Smooth muscle cell of the brain vasculature (primary cell): ENCODE data around the gene XPNPEP2.

Source experiments
- DNase-seq: peaks from one replicate; pipeline ENCODE4 v3.0.0-alpha.2; 2012; ENCODE audit warnings: low read depth, low spot score

The XPNPEP2 gene

GRCh38 chrX:129749069-129749468 is 10.3 kb downstream of the XPNPEP2 start:
- no peak for DNase-seq

GRCh38 chrX:129750971-129751370 is 12.2 kb downstream of the XPNPEP2 start:
- DNase-seq, result no peak

- DNase-seq, result no peak
These were observed 15.6 kb downstream of the XPNPEP2 start for GRCh38 chrX:129754056-129755024.

- DNase-seq, result no peak
These were observed 17.2 kb downstream of the XPNPEP2 start for GRCh38 chrX:129755779-129756650.

DNA sequence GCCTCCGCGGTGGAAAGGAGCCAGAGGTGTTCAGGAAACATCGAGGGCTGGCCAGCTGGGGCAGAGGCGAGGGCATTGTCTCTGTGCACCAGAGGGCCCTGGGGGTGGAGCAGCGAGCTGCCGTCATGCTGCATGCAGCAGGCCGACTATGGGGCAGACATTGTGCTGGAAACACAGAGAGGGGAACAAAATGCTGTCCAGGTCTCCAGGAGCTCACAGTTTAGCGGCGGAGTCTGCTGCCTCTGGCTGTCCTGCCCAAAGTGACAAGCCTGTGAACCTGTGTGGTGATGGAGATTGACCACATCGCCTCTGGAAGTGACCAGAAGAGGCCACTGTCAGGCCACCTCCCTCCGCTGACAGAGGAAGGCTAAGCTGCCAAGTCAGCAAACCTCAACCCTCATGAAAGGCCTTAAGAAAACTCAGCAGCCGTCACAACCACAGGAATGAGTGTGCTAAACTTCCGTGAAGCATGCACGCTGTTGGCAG is 20.8 kb downstream of the XPNPEP2 start:
- no peak for DNase-seq

DNA sequence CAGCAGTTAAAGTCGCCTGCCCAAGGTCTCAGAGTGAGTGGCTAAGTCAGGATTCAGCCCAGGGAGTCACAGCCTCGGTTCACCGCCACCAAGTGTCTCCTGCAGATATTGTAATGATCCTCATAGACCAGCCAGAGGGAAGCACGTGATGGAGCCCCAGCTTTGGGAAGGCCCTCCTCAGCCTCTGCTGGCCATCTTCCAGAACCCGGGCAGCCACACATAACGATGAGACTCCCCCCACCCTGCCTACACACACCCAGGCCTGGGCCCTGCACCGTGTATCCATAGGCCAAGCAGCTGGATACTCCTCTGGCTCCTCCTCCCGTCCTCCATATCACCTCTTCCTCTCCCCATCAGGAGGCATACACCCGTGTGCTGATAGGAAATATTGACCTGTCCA is 21.4 kb downstream of the XPNPEP2 start:
- DNase-seq, result no peak

DNA sequence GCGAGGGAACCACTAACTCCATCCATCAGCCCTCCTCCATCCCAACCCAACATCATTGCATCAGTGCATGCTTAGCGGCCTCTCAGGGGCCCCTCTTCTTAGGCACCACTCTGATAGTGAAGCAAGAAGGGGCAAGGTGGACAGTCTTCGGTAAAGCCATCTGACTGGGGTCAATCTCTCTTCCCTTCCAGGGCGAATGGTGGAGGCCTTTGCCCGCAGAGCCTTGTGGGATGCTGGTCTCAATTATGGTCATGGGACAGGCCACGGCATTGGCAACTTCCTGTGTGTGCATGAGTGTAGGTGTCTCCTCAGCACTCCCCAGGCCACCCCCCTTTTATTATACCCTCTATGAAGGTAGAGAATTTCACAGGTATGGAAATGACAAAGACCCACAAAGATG is 22.2 kb downstream of the XPNPEP2 start:
- DNase-seq, result no peak

DNA sequence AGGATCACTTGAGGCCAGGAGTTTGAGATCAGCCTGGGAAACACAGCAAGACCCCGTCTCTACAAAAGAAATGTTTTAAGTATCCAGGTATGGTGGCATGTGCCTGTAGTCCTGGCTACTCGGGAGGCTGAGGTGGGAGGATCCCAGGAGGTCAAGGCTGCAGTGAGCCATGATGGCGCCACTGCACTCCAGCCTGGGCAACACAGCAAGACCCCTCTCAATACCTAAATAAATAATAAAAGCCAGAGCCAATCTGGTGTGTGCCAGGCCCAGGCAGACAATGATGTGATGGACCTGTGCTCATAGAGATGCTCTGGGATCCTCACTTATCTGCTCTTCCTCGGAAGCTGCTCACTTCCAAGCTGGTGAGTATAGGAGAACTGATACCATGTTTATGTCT is 22.8 kb downstream of the XPNPEP2 start:
- no peak for DNase-seq

DNA sequence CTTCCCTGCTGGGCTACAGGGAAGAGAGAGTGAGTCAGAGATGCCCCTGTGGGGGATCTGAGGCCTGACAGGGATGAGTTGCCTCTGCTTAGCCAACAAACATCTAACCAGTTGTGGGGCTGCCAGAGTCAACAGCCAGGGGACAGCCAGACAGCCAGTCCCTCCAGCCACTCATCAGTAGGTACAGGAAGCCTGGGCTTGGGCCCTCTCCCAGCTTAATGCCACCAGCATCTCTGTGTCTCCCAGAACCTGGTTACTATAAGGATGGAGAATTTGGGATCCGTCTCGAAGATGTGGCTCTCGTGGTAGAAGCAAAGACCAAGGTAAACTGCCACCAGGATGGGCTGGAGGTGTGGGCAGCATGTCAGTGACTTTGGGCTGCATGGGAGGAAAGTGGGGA is 23.7 kb downstream of the XPNPEP2 start:
- no peak for DNase-seq

DNA sequence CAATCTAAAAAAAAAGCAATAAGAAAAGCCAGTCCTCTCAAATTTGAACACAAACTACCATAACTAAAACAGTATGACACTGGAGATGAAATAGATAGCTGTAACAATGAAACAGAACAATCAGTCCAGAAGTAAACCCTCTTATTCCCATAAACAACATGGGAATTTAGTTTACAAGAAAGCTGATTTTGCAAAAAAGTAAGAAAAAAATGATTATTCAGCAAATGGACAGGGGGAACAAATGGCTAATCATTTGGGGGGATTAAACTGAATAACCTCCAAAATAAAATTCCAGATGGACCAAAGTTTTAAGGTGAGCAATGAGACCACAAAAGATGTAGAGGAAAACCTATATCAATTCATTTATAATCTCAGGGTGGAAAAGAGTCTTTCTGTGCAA is 24.9 kb downstream of the XPNPEP2 start:
- DNase-seq, result no peak

DNA sequence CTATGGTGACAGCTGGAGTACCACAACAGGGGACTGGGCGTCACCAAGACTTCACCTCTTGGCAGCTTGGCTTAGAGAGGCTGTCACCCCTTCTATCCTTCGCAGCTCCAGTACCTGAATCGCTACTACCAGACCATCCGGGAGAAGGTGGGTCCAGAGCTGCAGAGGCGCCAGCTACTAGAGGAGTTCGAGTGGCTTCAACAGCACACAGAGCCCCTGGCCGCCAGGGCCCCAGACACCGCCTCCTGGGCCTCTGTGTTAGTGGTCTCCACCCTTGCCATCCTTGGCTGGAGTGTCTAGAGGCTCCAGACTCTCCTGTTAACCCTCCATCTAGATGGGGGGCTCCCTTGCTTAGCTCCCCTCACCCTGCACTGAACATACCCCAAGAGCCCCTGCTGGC is 29.4 kb downstream of the XPNPEP2 start:
- no peak for DNase-seq

DNA sequence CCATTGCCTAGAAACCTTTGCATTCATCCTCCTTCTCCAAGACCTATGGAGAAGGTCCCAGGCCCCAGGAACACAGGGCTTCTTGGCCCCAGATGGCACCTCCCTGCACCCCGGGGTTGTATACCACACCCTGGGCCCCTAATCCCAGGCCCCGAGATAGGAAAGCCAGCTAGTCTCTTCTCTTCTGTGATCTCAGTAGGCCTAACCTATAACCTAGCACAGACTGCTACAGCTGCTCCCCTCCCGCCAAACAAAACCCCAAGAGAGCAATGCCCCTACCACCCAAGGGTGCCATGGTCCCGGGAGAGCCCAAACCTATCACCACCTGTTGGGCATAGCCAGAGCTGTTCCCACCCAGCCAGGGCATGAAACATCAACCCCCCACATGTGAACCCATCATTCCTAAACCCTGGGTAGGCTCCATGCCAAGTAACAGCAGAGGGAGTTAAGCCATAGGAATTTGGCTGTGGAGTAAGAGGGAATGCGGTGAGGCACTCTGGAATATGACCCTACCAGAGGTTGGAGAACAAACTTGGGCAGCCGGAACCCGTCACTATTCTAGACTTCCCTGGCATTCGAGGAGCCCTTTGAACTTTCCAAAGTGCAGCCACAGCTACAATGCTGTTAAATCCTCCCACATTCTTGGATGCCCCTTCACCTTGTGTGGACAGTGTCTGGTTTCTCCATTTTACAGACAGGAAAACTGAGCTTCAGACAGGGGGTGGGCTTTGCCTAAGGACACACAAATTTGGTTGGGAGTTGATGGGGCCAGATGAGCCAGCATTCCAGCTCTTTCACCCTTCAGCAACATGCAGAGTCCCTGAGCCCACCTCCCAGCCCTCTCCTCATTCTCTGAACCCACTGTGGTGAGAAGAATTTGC is 30.0 kb downstream of the XPNPEP2 start:
- no peak for DNase-seq

DNA sequence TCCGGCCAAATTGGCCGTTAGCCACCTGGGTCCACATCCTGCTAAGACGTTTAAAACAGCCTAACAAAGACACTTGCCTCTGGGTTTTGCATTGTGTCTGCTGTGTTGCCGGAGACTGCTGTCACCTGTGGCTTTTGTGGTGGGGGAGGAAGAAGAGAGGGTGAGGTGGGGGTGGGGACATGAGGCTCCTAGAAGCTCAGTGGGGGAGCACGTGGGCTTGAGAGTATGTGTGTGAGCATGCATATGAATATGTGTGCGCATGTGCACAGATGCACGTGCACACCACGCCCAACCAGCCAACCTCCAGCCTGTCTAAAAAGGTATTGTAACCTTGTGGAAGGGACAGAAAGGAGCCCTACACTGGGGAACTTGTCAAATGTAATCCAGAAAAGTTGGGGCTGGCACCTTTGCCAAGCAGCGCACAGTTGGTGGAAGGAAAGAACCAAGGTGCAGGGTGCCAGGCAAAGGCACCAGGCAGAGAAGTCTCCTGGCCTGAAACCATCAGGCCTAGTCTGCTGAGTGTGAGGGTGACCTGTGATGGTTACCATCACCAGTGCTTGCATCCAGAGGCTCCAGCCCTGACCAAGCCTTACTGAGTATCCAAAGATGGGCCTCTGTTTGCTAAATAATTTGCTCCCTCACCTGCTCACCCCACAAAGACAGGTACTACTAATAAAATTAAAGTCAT is 30.8 kb downstream of the XPNPEP2 start:
- no peak for DNase-seq

DNA sequence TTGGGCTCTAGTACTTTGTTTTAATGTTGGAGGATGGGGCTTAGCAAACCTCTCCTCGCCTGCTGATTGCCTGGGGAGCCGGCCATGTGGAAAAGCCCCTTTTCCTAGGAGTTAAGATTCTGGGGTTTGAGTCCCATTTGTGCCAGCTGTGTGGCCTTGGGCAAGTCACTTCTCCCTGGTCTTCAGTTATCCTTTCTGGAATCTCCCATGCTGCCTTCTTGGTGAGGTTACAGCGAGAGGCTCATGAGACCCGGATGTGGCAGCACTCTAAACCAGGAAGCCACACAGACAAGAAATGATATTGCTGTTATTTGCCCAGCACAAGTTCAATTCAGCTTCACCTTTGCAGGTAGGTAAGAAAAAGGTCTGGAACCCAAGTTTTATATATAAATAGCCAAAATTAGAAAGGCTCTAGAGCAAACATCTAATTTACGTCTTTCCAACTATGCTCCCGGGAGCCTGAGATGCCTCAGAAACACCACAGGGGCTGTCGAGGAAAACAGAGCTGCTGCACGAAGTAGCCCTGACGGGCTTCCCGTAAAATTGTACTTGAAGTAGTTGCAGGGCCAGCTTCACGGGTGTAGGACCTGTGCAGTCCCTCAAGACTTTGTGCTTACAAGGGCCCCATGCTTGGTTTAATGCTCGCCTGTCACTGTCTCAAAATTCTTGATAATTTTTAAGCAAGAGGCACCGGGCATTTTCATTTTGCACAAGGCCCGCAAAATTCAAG is 32.7 kb downstream of the XPNPEP2 start:
- no peak for DNase-seq

DNA sequence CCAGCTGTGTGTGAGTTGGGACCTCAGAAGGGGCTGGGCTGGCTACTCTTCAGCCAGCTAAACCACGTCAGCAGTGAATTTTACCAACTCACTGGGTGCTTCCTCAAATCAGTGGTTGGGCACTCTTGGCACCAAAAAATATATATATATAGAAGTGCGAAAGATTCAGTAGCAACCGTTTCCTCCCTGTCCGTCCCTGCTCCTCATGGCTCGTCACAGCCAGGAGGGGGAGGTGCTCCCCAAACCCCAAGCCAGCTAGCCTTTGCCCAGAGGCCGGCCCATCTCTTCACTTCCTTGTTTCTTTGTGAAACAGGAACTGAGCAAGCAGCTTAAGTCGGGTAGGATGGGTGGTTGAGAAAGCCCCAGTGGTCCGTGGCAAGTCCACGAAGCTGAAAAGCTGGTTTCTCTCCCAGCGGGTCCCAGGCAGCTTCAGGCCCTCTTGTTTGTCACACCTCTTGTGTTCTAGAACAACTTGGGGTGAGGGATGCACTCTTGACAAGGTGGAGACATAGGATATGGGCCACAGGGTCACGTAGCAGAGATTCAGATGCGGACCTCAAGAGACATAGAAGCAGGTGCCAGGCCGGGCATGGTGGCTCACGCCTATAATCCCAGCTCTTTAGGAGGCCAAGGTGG is 34.1 kb downstream of the XPNPEP2 start:
- DNase-seq, result no peak

DNA sequence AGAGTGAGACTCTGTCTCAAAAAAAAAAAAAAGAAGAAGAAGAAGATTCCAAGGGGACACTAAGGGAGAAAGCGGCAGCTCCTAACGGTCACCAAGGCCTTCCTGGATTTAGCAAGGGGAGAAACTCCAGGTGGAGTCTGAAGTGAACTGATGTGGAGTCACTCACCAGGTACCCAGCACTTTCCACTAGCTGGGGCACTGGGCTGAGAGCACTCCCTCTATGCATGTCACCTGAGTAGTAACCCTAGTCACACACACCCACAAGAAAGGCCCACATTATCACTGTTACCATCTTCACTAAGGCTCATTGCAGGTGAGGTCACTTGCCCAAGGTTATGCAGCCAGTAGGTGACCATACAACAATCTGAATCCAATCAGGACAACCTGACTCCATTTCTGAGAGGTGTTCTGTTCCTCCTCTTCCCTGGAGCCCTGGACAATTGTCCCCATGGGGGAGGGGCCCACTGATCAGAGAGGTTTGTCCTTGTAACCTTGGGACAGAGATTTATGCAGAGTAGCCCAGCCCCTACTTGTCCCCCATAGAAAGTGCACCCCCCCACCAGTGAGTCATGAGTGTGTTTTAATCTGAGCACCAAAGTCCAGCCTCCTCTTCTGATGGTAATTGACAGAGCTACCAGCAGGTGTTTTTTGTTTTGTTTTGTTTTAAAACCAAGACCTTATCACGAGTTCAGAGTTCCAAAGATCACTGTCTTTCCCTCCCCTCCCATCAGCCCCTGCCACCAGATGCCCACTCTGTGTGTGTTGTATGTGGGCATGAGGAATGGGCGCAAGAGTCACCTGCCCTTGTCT is 35.1 kb downstream of the XPNPEP2 start:
- DNase-seq, result no peak

DNA sequence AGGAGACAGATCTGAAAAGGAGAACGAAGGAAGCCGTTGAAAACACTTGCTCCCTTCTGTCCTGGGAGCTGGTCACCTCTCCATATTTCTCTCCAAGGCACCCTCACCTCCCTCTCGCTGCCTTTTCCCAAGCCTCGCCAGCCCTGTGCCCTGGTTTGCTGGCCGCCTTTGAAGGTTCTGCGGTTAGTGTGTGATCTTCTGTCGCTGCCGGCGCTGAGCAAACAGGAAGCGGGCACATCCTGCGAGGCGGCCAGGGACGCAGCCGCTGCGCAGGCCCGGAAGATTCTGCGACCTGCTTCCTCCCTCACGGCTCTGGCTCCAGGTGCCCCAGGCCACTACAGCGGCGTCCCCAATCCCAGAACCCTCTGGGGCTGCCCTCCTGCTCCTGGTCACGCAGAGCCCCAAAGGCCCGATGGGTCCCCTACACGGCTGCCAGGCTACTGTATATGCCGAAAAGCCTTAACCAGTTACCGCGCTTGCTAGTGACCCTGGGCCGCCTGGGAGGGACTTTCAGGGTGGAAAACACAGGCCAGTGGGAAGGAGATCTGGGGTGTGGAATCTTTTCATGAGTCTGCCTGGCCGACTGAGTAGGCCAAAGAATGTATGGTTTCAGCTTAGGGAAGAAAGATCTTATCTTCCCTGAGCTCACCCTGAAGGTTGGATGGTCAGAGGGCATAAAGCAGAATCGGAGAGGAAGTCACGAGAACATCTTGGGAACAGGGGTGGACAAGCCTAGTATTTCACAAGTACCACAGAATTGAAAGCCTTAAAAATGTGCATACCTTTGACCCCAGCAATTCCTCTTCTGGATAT is 38.6 kb downstream of the XPNPEP2 start:
- no peak for DNase-seq

- DNase-seq, result no peak
These were observed 40.4 kb downstream of the XPNPEP2 start for GRCh38 chrX:129779086-129779672.
